ENCODE data around the gene CENATAC. TPM values are rescaled to one million over a fixed set of nuclear protein-coding genes. Genes with fewer than 3 reads are reported as not detected.

The CENATAC gene
- total and polyA plus RNA-seq, 9 of the 15 experiments (the other 6 are each of a cell fraction or from before 2014, with no cell fraction given), result 2.4 to 25.5 (median 13.7) TPM

DNA sequence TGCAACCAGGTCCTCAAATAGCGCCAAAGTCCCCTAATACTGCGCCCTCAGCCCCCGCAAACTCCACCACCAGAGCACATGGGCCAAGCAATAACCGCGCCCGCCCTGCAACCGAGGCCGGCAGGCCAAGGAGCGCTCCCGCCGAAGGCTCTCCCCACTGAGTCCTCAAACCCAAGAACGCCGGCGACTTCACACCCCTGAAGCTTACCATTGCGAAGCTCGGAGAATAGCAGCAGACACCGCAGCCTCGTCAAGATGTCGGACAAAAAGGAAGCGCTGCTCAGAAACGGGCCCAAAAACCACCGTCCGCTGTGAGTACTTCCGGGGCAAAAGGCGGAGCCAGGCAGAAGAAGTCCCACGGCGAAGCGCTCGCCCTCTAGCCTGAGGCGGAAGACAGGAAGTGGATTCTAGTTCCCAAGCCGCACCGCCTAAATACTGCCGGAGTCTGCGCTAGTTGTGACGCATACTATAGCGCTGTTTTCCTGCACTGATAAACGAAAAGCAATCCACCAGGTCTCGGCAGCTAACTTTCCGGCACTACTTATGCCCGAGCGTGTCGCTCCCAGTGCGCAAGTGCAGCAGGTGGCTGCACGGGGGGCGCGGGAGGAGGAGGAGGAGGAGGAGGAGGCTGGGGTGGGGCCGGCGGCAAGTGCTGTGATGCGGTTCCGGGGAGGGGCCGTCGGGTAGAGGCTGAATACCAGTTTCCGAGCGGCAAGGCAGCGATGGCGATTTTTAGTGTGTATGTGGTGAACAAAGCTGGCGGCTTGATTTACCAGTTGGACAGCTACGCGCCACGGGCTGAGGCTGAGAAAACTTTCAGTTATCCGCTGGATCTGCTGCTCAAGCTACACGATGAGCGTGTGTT lies 20.4 kb downstream of the CENATAC start, which contains the start of the genes RPS25 and TRAPPC4 (continued):
- TF ChIP-seq, protein P1, sequence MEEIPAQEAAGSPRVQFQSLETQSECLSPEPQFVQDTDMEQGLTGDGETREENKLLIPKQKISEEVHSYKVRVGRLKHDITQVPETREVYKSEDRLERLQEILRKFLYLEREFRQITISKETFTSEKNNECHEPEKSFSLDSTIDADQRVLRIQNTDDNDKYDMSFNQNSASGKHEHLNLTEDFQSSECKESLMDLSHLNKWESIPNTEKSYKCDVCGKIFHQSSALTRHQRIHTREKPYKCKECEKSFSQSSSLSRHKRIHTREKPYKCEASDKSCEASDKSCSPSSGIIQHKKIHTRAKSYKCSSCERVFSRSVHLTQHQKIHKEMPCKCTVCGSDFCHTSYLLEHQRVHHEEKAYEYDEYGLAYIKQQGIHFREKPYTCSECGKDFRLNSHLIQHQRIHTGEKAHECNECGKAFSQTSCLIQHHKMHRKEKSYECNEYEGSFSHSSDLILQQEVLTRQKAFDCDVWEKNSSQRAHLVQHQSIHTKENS (CRISPR knock-in tag; IDR thresholded peaks at IDR 0.05), result no peak
- no peak for TF ChIP-seq COPS2 (conservative IDR thresholded peaks at IDR 0.05)
- TF ChIP-seq ZNF584 (CRISPR knock-in tag; IDR thresholded peaks at IDR 0.05; ENCODE audit: low read depth), result no peak
- TF ChIP-seq NELFE (IDR thresholded peaks at IDR 0.05; ENCODE audit: insufficient read depth, insufficient read length), result no peak
- no peak; the same call in 1 of the 2 replicates for TF ChIP-seq POLR2AphosphoS2 (IDR thresholded peaks at IDR 0.05; ENCODE audit: low read length)
- TF ChIP-seq, protein P2, sequence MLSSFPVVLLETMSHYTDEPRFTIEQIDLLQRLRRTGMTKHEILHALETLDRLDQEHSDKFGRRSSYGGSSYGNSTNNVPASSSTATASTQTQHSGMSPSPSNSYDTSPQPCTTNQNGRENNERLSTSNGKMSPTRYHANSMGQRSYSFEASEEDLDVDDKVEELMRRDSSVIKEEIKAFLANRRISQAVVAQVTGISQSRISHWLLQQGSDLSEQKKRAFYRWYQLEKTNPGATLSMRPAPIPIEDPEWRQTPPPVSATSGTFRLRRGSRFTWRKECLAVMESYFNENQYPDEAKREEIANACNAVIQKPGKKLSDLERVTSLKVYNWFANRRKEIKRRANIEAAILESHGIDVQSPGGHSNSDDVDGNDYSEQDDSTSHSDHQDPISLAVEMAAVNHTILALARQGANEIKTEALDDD (IDR thresholded peaks at IDR 0.05), result peak; percentile 35; the same call in 1 of the 2 replicates
- TF ChIP-seq NBN (IDR thresholded peaks at IDR 0.05; ENCODE audit: low read depth), result no peak
- no peak for TF ChIP-seq NR1H2 (CRISPR knock-in tag; IDR thresholded peaks at IDR 0.05)
- TF ChIP-seq KDM1A (IDR thresholded peaks at IDR 0.05), result no peak
- TF ChIP-seq ZNF589 (CRISPR knock-in tag; IDR thresholded peaks at IDR 0.05; ENCODE audit: low read depth), result no peak
- no peak for TF ChIP-seq GATAD2B (IDR thresholded peaks at IDR 0.05; ENCODE audit: borderline replicate concordance)
- peak; percentile 92 for TF ChIP-seq CREM (IDR thresholded peaks at IDR 0.05; ENCODE audit: low read depth)
- TF ChIP-seq, protein P3, sequence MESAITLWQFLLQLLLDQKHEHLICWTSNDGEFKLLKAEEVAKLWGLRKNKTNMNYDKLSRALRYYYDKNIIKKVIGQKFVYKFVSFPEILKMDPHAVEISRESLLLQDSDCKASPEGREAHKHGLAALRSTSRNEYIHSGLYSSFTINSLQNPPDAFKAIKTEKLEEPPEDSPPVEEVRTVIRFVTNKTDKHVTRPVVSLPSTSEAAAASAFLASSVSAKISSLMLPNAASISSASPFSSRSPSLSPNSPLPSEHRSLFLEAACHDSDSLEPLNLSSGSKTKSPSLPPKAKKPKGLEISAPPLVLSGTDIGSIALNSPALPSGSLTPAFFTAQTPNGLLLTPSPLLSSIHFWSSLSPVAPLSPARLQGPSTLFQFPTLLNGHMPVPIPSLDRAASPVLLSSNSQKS (CRISPR knock-in tag; IDR thresholded peaks at IDR 0.05), result no peak
- no peak for TF ChIP-seq TCFL5 (CRISPR knock-in tag; conservative IDR thresholded peaks at IDR 0.05)
- TF ChIP-seq, protein P4, sequence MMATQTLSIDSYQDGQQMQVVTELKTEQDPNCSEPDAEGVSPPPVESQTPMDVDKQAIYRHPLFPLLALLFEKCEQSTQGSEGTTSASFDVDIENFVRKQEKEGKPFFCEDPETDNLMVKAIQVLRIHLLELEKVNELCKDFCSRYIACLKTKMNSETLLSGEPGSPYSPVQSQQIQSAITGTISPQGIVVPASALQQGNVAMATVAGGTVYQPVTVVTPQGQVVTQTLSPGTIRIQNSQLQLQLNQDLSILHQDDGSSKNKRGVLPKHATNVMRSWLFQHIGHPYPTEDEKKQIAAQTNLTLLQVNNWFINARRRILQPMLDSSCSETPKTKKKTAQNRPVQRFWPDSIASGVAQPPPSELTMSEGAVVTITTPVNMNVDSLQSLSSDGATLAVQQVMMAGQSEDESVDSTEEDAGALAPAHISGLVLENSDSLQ (IDR thresholded peaks at IDR 0.05), result peak; percentile 74
- TF ChIP-seq ZNF77 (CRISPR knock-in tag; IDR thresholded peaks at IDR 0.05), result no peak
- TF ChIP-seq ILK (tag; IDR thresholded peaks at IDR 0.05; ENCODE audit: borderline replicate concordance, low read depth), result no peak
- peak; percentile 39 to 54; a peak in 3 of 4 replicates for TF ChIP-seq SIX5 (IDR thresholded peaks at IDR 0.05; ENCODE audit: borderline replicate concordance in 1 of 2, insufficient read depth in 1 of 2, low read depth in 1 of 2, low read length in 2 of 2)
- TF ChIP-seq ZZZ3 (IDR thresholded peaks at IDR 0.05), result 0 out of 2 replicates have a peak, but pooled peaks have one; percentile 58
- TF ChIP-seq, protein P5, sequence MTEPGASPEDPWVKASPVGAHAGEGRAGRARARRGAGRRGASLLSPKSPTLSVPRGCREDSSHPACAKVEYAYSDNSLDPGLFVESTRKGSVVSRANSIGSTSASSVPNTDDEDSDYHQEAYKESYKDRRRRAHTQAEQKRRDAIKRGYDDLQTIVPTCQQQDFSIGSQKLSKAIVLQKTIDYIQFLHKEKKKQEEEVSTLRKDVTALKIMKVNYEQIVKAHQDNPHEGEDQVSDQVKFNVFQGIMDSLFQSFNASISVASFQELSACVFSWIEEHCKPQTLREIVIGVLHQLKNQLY (CRISPR knock-in tag; conservative IDR thresholded peaks at IDR 0.05), result no peak
